Gastroesophageal sphincter (tissue), 3 donors: ENCODE data around the gene PGLYRP2.

Experiments
- POLR2A ChIP-seq, 2 donors: fragments of 450-650 bp; IDR thresholded peaks; one replicate each; pipeline ENCODE4 v1.6.1; 2017; ENCODE audit warnings: antibody characterized with exemption in 2 of 2, mild to moderate bottlenecking in 2 of 2, moderate library complexity in 1 of 2
- POLR2AphosphoS5 ChIP-seq: sonication (generic); formaldehyde crosslinking; IDR thresholded peaks from one replicate; pipeline ENCODE4 v1.6.1; 2017; ENCODE audit warnings: antibody characterized with exemption
- TF ChIP-seq, protein P1 (sequence below), 4 experiments: fragments of 200-600 bp in 2 of 4; fragments of 450-650 bp in 2 of 4; sonication (generic) in 1 of 4; IDR thresholded peaks; one replicate each; pipeline ENCODE4 v1.5.1; 2017 to 2019; ENCODE audit warnings: antibody characterized with exemption in 4 of 4, mild to moderate bottlenecking in 2 of 4, moderate library complexity in 2 of 4

DNA sequence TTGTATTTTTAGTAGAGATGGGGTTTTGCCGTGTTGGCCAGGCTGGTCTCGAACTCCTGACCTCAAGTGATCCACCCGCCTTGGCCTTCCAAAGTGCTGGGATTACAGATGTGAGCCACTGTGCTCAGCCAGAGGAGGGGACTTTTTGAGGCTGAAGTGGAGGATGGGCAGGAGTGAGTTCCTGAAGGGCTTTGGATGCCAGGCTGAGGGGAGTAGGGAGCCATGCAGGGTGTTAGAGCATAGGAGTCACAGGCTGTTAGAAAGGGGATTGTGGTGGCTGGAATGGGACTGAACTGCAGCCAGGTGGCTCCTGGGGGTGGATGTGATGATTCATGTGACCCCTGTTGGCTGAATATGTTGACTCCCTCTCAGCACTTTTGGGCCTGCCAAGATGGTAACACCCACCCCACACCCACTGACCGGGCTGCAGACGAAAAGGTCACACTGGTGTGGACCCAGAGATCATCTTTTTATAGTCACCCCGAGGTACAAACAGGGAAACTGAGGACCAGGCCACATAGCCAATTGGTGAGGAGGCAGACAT, 40.2 kb upstream of the PGLYRP2 start:
- TF ChIP-seq, protein P1, sequence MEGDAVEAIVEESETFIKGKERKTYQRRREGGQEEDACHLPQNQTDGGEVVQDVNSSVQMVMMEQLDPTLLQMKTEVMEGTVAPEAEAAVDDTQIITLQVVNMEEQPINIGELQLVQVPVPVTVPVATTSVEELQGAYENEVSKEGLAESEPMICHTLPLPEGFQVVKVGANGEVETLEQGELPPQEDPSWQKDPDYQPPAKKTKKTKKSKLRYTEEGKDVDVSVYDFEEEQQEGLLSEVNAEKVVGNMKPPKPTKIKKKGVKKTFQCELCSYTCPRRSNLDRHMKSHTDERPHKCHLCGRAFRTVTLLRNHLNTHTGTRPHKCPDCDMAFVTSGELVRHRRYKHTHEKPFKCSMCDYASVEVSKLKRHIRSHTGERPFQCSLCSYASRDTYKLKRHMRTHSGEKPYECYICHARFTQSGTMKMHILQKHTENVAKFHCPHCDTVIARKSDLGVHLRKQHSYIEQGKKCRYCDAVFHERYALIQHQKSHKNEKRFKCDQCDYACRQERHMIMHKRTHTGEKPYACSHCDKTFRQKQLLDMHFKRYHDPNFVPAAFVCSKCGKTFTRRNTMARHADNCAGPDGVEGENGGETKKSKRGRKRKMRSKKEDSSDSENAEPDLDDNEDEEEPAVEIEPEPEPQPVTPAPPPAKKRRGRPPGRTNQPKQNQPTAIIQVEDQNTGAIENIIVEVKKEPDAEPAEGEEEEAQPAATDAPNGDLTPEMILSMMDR (IDR thresholded peaks at IDR 0.05), result no peak
- TF ChIP-seq POLR2A (IDR thresholded peaks at IDR 0.05), result no peak
- TF ChIP-seq POLR2AphosphoS5, result no peak
